Measurements from ENCODE around the gene SRRT. TPM values are rescaled to one million over a fixed set of nuclear protein-coding genes. Genes with fewer than 3 reads are reported as not detected.
A peak's percentile ranks its signal among the peaks of the same experiment; 100 is the strongest.
"Not testable (repeated sequence)": the region's sequence is repeated elsewhere in the genome, so short reads cannot be mapped to it uniquely, and the experiment has no call there.

The SRRT gene
- total RNA-seq, 1 donor from 2014 or later: 61.1 TPM

DNA sequence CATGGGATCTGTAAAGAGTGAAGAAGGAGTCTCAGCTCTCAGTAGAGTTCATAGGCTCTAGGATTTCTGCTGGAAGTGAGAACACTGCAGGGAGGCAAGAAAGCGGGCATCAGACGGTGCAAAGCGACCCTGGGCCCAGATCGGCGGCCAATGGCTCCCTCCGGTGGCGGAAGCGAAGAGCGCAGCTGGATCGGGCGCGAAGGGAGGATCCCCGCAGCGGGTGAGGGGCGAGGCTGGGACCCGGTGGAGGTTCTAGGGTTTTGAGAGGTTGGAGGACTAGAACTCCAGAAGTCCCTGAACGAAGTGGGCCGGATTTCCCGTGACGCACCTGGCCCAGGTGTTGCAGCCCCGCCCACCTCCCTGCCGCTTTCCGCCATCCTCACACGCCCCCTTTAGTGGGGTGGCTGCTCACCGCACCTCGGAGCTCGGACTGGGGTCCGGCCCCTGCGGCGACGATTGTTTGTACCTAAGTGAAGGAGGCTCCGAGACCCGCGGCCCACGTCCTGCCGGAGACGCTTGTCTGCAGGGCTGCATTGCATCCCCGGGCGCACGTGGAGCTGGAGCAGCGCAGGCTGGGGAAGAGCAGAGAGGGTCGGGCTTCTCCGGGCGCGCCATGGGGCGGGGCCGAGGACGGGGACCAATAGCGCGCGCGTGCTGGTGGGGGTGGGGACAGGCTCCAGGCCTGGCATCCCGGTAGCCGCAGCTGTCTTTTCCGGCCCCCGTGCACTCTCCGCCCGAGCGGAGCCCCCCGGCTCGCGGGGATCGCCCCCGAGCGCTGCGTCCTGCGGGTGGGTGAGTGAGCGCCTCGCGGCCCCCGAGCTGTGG is 22.6 kb upstream of the SRRT start, which contains the start of gene SLC12A9:
Gene SLC12A9, plus strand, starts transcription at position 666 of the 825 bp plus-strand sequence. CDS start 1,485 bp downstream, outside the sequence.
- ATAC-seq (ENCODE audit: poor library complexity): peak; percentile 99
- DNase-seq: peak; percentile 95

DNA sequence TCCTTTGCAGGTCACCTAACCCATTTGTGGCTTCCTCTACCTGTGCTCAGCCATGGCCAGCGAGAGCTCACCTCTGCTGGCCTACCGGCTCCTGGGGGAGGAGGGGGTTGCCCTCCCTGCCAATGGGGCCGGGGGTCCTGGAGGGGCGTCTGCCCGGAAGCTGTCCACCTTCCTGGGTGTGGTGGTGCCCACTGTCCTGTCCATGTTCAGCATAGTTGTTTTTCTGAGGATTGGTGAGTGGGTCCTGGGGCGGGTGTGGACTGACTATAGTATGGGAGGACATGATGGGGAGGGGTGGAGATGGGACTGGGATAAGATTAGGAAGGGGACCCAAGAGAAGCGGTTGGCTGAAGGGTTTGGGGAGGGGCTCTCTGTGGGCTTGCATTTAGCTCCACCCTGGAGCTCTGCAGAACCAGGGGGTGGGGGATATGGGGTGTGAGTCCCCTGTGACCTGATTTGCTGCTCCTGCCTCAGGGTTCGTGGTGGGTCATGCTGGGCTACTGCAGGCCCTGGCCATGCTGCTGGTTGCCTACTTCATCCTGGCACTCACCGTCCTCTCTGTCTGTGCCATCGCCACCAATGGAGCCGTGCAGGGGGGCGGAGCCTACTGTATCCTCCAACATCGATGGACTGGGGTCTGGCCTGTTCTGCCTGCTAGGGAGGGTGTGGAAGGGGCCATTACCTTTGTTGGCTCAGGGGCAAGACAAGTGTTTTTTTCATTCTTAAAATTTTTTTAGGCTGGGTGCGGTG is 20.6 kb upstream of the SRRT start:
- ATAC-seq (ENCODE audit: poor library complexity): no peak
- DNase-seq: no peak
- intact Hi-C loops (cut with DNase I): no loop called here

More for the DNA sequence above, 22.6 kb upstream of the SRRT start, which contains the start of gene SLC12A9:
- intact Hi-C loops (cut with DNase I): loop anchor here (2.0 kb wide), 1 partner anchor 53 kb away; no protein-coding TSS in a partner anchor

DNA sequence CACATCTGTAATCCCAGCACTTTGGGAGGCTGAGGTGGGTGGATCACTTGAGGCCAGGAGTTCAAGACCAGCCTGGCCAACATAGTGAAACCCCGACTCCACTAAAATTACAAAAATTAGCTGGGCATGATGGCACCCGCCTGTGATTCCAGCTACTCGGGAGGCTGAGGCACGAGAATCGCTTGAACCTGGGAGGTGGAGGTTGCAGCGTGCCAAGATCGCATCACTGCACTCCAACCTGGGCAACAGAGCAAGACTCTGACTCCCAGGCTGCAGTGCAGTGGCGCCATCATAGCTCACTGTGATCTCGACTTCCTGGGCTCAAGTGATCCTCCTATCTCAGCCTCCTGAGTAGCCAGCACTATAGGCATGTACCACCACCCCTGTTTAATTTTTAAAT is 20.0 kb upstream of the SRRT start:
- DNase-seq; intact Hi-C loops (cut with DNase I); ATAC-seq (ENCODE audit: poor library complexity): not testable (repeated sequence)

DNA sequence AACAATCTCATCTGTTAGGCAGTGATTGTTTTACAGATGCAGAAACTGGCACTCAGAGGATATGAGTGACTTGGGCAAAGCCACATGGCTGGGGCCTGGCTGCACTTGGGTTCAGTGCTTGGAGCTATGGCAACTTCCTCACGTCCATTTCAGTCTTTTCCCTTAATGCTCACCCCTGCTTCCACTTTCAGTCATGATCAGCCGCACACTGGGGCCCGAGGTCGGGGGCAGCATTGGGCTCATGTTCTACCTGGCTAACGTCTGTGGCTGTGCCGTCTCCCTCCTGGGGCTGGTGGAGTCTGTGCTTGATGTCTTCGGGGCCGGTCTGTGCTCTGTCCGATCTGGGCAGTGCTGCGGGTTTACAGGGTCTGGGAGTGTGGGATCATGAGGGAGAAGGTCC is 19.4 kb upstream of the SRRT start:
- DNase-seq (no peak), ATAC-seq (ENCODE audit: poor library complexity) (no peak)
- intact Hi-C loops (cut with DNase I): no loop called here

DNA sequence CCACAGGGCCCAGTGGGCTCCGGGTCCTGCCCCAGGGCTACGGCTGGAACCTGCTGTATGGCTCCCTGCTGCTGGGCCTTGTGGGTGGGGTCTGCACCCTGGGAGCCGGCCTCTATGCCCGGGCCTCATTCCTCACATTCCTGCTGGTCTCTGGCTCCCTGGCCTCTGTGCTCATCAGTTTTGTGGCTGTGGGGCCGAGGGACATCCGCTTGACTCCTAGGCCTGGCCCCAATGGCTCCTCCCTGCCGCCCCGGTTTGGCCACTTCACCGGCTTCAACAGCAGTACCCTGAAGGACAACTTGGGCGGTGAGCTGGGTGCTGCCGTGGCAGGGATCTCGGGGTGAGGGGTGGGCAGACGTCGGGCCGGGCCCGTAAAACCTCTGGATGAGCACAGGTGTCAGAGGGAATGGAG is 18.0 kb upstream of the SRRT start:
- intact Hi-C loops (cut with DNase I): no loop called here
- no peak for DNase-seq
- no peak for ATAC-seq (ENCODE audit: poor library complexity)

DNA sequence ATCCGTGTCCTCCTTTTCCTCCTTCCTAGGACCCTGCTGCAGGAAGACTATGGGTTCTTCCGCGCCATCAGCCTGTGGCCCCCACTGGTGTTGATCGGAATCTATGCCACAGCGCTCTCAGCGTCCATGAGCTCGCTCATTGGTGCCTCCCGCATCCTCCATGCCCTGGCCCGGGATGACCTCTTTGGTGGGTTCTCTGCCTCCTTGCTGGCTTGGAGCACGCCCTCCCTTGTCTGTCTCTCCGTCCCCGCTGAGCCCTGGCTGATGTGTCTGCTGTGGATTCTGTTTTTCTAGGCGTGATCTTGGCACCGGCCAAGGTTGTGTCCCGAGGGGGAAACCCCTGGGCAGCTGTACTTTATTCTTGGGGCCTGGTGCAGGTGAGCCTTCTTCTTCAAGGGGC is 15.0 kb upstream of the SRRT start:
- DNase-seq: no peak
- no peak for ATAC-seq (ENCODE audit: poor library complexity)
- intact Hi-C loops (cut with DNase I): no loop called here

DNA sequence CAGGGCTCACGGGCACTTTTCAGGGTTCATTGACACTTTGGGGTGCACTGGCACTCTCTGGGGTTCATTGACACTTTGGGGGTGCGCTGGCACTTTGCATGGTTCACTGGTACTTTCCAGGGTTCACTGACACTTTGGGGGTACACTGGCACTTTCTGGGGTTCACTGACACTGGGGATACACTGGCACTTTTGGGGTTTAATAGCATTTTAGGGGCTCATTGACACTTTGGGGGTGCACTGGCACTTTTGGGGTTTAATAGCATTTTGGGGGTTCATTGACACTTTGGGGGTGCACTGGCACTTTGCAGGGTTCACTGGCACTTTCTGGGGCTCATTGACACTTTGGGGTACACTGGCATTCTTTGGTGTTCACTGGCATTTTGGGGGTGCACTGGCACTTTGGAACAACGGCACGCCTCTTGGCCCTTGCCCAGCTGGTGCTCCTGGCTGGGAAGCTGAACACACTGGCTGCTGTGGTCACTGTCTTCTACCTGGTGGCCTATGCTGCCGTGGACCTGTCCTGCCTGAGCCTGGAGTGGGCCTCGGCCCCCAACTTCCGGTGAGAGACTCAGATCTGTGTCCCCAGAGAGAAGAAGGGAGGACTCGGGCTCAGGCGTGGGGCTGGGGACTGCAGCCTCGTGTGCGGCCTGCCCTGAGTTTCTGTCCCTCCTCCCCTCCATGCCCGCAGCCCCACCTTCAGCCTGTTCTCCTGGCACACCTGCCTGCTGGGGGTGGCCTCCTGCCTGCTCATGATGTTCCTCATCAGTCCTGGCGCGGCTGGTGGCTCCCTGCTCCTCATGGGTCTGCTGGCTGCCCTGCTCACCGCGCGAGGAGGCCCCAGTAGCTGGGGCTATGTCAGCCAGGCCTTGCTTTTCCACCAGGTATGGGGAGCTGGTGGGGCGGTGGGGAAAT is 13.9 kb upstream of the SRRT start:
- DNase-seq: no peak
- no peak for ATAC-seq (ENCODE audit: poor library complexity)
- intact Hi-C loops (cut with DNase I): no loop called here

DNA sequence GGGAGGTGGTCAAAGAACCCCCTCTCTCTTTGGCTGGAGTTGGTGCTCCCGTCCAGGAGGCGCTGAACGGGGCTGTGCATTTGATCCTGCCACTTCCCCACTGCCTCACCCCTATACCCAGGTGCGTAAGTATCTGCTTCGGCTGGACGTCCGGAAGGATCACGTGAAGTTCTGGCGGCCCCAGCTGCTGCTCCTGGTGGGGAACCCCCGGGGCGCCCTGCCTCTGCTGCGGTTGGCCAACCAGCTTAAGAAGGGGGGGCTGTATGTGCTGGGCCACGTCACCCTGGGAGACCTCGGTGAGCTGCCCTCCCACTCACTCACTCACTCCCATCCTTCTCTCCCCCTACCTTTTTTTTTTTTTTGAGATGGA is 13.3 kb upstream of the SRRT start:
- intact Hi-C loops (cut with DNase I): no loop called here
- DNase-seq (no peak), ATAC-seq (ENCODE audit: poor library complexity) (no peak)

DNA sequence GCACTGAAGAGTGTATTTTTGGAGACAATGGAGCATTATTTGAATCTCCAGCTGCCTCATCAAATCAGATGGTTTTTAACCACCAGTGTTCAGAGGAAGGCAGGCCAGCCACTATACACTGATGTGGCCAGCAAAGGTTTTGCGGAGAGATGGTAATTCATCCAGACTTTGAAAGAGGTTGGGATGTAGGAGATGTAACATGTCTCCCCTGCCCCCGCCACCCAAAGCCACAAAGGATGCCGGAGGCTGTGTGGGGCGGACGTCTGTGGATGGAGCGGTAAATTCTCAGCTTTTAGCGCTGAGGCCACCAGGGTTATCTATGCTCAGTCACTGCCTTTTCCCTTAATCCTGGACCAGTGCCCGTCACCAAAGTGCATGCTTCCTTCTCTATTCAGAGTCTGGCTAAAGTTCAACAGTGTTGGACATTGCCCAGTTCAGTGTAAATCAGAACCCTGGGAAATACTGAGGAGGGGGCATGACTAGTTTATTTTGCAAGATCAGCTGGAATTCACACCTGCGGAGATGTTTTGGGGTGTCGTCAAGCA is 11.4 kb upstream of the SRRT start:
- intact Hi-C loops (cut with DNase I): no loop called here
- DNase-seq: no peak
- no peak for ATAC-seq (ENCODE audit: poor library complexity)

DNA sequence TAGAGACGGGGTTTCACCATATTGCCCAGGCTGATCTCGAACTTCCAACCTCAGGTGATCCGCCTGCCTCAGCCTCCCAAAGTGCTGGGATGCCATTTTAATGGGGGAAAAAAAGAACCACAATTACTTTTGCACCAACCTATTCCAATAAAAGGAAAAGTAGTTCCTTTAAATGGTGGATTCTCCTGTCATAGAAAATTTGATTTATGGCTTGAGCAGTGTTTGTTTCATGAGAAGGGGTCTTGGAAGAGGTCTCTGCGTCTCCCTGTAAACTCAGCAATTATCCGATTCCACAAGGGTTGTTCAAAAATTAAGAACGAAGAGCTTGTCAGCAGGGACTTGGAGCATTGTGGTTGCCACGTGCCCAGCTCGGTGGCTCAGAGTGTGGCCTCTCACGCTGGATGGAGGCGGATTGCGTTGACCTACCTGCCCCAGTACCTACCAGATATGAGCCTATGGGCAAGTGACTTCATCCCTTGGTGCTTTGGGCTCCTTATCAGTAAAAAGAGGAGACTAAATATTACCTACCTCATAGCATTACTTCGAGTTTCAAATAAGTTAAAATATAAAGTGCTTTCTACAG is 10.5 kb upstream of the SRRT start:
- DNase-seq: no peak
- no peak for ATAC-seq (ENCODE audit: poor library complexity)
- intact Hi-C loops (cut with DNase I): no loop called here

DNA sequence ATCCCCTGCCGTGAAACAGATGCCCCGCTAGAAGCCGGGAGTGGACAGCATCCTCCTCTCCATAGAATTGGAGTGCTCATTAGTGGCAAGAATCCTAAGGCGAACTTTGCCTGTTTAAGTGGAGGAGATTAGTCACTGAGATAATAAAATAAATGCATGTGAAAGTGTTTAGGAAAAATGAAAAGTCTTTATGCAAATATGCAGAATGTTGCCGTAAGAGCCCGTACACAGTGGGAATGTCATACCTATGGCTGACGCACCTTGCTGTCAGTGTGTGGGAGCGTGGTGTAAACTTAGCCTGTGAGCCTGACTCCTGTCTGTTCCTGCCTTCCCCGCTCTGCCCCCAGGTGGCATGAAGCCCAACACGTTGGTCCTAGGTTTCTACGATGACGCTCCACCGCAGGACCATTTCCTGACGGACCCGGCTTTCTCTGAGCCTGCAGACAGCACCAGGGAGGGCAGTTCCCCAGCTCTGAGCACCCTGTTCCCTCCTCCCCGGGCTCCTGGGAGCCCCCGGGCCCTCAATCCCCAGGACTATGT is 9.5 kb upstream of the SRRT start:
- DNase-seq (no peak), ATAC-seq (ENCODE audit: poor library complexity) (no peak)
- intact Hi-C loops (cut with DNase I): no loop called here

DNA sequence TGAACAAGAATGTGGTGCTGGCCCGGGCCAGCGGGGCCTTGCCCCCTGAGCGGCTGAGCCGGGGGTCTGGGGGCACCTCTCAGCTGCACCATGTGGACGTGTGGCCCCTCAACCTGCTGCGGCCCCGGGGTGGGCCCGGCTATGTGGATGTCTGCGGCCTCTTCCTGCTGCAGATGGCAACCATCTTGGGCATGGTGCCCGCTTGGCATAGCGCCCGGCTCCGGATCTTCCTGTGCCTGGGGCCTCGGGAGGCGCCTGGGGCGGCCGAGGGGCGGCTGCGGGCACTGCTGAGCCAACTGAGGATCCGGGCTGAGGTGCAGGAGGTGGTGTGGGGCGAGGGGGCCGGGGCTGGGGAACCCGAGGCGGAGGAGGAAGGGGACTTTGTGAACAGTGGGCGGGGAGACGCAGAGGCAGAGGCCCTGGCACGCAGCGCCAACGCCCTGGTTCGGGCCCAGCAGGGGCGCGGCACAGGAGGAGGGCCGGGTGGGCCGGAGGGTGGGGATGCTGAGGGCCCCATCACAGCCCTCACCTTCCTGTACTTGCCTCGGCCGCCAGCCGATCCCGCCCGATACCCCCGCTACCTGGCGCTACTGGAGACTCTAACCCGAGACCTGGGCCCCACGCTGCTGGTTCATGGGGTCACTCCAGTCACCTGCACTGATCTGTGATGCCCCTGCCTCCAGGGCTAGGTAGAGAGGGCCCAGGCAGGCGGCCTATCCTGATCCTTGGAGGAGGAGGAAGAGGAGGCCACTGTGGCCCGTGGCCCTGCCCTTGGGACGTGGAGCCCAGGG is 8.8 kb upstream of the SRRT start:
- intact Hi-C loops (cut with DNase I): no loop called here
- DNase-seq (peak; percentile 90), ATAC-seq (ENCODE audit: poor library complexity) (peak; percentile 53)

DNA sequence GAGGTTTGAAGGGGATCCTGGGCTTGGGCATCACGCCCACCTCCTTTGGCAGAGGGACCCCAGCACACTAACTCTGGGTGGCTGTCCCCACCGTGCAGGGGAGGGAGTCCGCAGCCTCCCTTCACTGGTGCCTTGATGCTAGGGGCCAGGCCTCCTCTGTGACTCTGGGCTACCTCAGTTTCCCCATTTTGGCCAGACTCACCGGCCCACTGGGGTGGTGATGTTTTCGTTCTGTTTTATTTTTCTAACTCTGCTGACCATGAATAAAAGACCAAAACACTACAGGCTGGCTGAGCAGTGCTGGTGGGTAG is 8.2 kb upstream of the SRRT start:
- no peak for ATAC-seq (ENCODE audit: poor library complexity)

DNA sequence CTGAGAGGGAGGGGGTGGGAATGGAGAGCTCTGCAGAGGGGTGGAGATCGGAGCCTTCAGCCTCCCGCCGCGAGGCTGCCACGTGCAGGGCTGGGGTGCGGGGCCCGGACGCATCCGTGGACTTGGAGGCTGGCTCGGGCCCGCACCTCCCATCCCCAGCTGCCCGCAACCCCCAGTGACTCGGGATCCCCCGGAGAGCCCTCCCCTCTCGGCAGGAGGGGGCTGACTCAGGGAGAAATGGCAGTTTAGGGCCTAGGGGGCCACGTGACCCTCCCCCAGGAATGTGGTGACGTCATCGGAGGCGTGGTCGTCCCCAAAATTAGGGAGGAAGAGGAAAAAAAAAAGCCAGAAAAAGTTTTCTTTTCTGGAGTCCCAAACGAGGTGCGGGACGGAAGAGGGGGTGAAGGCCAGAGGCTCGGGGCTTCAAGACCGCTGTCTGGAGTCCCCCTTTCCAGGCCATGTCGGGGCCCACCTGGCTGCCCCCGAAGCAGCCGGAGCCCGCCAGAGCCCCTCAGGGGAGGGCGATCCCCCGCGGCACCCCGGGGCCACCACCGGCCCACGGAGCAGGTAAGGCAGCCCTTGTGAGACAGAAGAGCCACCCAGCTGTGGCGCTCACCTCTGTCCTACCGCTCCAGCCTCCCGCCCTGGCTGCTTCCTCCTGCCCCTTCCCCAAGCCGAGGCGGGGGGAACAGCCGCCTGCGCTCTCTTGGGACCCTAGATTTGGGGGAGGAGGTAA is 7.7 kb upstream of the SRRT start, which contains the start of gene TRIP6:
Gene TRIP6, plus strand, starts transcription at position 348 of the 736 bp plus-strand sequence. Its CDS starts 111 bp downstream, at position 459.
- peak; percentile 77 for ATAC-seq (ENCODE audit: poor library complexity)
- peak; percentile 92 for DNase-seq
- intact Hi-C loops (cut with DNase I): no loop called here

More for the DNA sequence above, 8.2 kb upstream of the SRRT start:
- intact Hi-C loops (cut with DNase I): no loop called here
- DNase-seq: no peak

DNA sequence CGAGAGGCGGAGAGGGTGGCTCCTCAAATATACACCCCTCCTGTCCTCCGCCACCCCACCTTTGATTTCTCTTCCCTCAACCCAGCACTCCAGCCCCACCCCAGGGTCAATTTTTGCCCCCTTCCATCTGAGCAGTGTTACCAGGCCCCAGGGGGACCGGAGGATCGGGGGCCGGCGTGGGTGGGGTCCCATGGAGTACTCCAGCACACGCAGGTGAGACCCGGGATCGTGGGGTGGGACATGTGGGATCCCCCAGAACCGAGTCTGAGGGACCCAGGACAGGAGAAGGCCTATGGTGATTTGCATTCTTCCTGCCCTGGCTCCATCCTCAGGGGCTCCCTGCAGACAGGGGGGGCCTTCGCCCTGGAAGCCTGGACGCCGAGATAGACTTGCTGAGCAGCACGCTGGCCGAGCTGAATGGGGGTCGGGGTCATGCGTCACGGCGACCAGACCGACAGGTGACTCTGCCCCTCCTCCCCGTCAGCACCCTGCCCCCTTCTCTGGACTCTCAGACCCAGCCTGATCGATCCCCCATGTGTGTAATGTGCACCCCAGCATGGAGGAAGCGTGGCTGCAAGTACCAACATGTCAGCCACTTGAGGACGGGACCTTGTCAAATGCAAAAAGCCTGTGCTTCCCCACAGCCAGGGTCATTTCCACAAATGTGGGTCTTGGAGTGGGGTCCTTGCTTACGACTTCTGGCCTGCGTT is 7.0 kb upstream of the SRRT start:
- peak; percentile 3 for ATAC-seq (ENCODE audit: poor library complexity)
- intact Hi-C loops (cut with DNase I): no loop called here
- no peak for DNase-seq

Data from Right ventricle myocardium superior (tissue), 1 donor.